SU-DHL-6 (cell line): Measurements from ENCODE around the gene SGPL1.

ENCODE experiments used
- EZH2phosphoT487 ChIP-seq: fragments of 200-600 bp; sonication (generic), shearing (Covaris generic); conservative IDR thresholded peaks from 2 replicates; pipeline ENCODE4 v1.6.1; 2018; ENCODE audit warnings: mild to moderate bottlenecking, antibody characterized with exemption, low read length, moderate library complexity, mixed read lengths
- TF ChIP-seq, protein P1 (sequence below): fragments of 200-600 bp; sonication (generic); IDR thresholded peaks from one replicate; pipeline ENCODE4 v1.5.1; 2017; ENCODE audit warnings: antibody characterized with exemption, mild to moderate bottlenecking, low read length, moderate library complexity; ENCODE audit not compliant: insufficient read depth, poor library complexity, severe bottlenecking

DNA sequence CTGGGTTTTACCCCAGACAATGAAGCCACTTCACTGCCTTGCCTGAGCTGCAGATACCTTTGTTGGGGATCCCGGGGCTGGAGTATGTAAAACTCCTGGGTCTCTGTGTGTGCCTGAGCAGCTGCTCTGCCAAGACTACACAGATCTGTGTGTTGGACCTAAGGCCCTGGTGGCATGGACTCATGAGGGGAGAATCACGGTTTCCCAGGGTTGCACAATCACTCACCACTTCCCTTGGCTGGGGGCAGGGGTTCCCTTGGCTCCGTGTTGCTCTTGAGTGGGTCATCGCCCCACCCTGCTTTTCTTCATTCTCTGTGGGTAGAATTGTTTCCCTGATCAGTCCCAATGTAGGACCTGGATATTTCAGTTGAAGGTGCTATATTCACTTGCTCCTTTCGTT is 16.6 kb upstream of the SGPL1 start:
- TF ChIP-seq, protein P1, sequence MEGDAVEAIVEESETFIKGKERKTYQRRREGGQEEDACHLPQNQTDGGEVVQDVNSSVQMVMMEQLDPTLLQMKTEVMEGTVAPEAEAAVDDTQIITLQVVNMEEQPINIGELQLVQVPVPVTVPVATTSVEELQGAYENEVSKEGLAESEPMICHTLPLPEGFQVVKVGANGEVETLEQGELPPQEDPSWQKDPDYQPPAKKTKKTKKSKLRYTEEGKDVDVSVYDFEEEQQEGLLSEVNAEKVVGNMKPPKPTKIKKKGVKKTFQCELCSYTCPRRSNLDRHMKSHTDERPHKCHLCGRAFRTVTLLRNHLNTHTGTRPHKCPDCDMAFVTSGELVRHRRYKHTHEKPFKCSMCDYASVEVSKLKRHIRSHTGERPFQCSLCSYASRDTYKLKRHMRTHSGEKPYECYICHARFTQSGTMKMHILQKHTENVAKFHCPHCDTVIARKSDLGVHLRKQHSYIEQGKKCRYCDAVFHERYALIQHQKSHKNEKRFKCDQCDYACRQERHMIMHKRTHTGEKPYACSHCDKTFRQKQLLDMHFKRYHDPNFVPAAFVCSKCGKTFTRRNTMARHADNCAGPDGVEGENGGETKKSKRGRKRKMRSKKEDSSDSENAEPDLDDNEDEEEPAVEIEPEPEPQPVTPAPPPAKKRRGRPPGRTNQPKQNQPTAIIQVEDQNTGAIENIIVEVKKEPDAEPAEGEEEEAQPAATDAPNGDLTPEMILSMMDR, result no peak
- TF ChIP-seq EZH2phosphoT487, result no peak
